Endothelial cell (in vitro differentiated cells): ENCODE results near the gene ANKRD33B. TPM values are rescaled to one million over a fixed set of nuclear protein-coding genes. Genes with fewer than 3 reads are reported as not detected.
"Not testable (repeated sequence)": the region's sequence is repeated elsewhere in the genome, so short reads cannot be mapped to it uniquely, and the experiment has no call there.

ENCODE experiments used
- DNase-seq: peaks from one replicate; pipeline ENCODE4 v3.0.0; 2021; ENCODE audit warnings: low spot score
- H3K27ac Mint-ChIP-seq: one replicate; pipeline ENCODE4 v1.8.0; 2021; ENCODE audit warnings: mixed read lengths, inconsistent platforms; ENCODE audit not compliant: unreplicated experiment
- H3K27me3 Mint-ChIP-seq: one replicate; pipeline ENCODE4 v1.8.0; 2021; ENCODE audit warnings: mild to moderate bottlenecking, moderate library complexity, mixed read lengths, inconsistent platforms; ENCODE audit not compliant: unreplicated experiment
- H3K36me3 Mint-ChIP-seq: one replicate; pipeline ENCODE4 v1.8.0; 2021; ENCODE audit warnings: mild to moderate bottlenecking, low read depth, mixed read lengths, inconsistent platforms; ENCODE audit not compliant: unreplicated experiment
- H3K4me1 Mint-ChIP-seq: one replicate; pipeline ENCODE4 v1.8.0; 2021; ENCODE audit warnings: mild to moderate bottlenecking, mixed read lengths, inconsistent platforms; ENCODE audit not compliant: unreplicated experiment
- H3K4me3 Mint-ChIP-seq: one replicate; pipeline ENCODE4 v1.8.0; 2021; ENCODE audit warnings: mild to moderate bottlenecking, mixed read lengths, inconsistent platforms; ENCODE audit not compliant: unreplicated experiment
- H3K9me3 Mint-ChIP-seq: one replicate; pipeline ENCODE4 v1.8.0; 2021; ENCODE audit warnings: mixed read lengths, inconsistent platforms; ENCODE audit not compliant: unreplicated experiment
- CTCF ChIP-seq: fragments of 200-600 bp; sonication (generic); IDR thresholded peaks from one replicate; pipeline ENCODE4 v1.5.0; 2021; ENCODE audit warnings: antibody characterized with exemption; ENCODE audit not compliant: unreplicated experiment
- total RNA-seq: library from RNA; stranded (reverse); fragmentation: NEBNext Ultra II Directional; extraction: Animal tissue kit (Norgen Biotek cat#: 25700); gene quantifications from one replicate; pipeline ENCODE4 v1.2.1, GENCODE V29; 2021; ENCODE audit not compliant: unreplicated experiment

ANKRD33B gene
- total RNA-seq, 1 donor from 2014 or later = 7.0 TPM

GRCh38 chr5:10565785-10566542 is 2.1 kb downstream of the ANKRD33B start:
- Mint-ChIP-seq H3K9me3 (no peaks in the 10 kb centered on the region), H3K4me3 (peak overlapping the region; percentile 89), H3K4me1 (peaks cover 5% of the 10 kb centered on the region), H3K27ac (no peak overlapping the region), H3K36me3 (no peaks in the 10 kb centered on the region), H3K27me3 (peaks cover 17% of the 10 kb centered on the region)
- no peak for TF ChIP-seq CTCF
- no peak for DNase-seq

GRCh38 chr5:10566543-10567068 is 2.7 kb downstream of the ANKRD33B start:
- no peak overlapping the region for H3K27ac Mint-ChIP-seq
- H3K4me1 Mint-ChIP-seq = peaks cover 5% of the 10 kb centered on the region
- no peaks in the 10 kb centered on the region for H3K9me3 Mint-ChIP-seq
- no peak for DNase-seq
- TF ChIP-seq CTCF = no peak
- no peaks in the 10 kb centered on the region for H3K36me3 Mint-ChIP-seq
- no peak overlapping the region for H3K4me3 Mint-ChIP-seq
- peaks cover 15% of the 10 kb centered on the region for H3K27me3 Mint-ChIP-seq

DNA sequence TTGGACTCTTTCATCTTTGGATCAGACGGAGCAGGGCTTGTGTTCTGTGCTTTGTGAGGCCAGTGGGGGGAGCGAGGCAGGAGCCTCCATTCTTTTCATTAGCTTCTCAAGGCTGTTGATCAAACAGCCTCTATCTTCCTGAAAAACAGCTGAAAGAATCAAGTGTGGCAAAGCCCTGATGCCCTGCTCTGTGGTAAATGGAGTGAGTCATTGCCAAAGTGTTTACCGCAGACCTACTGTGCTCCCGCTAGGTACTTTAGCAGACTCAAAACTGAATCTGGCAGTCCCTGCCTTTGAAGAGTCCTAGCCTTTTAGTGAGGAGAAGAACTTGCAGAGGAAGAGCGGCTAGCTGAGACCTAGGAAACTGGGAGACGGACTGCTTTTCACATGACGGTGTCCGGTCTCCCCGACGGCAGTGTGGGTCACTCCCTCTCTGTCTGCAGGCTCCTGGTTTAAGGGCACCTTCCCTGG is 3.3 kb downstream of the ANKRD33B start:
- H3K27me3 Mint-ChIP-seq = peaks cover 13% of the 10 kb centered on the region
- H3K4me3 Mint-ChIP-seq = no peak overlapping the region
- H3K36me3 Mint-ChIP-seq = no peaks in the 10 kb centered on the region
- DNase-seq = no peak
- H3K9me3 Mint-ChIP-seq = no peaks in the 10 kb centered on the region
- TF ChIP-seq CTCF = no peak
- peaks cover 5% of the 10 kb centered on the region for H3K4me1 Mint-ChIP-seq
- no peak overlapping the region for H3K27ac Mint-ChIP-seq

GRCh38 chr5:10567781-10568321 is 4.0 kb downstream of the ANKRD33B start:
- no peaks in the 10 kb centered on the region for H3K36me3 Mint-ChIP-seq

DNA sequence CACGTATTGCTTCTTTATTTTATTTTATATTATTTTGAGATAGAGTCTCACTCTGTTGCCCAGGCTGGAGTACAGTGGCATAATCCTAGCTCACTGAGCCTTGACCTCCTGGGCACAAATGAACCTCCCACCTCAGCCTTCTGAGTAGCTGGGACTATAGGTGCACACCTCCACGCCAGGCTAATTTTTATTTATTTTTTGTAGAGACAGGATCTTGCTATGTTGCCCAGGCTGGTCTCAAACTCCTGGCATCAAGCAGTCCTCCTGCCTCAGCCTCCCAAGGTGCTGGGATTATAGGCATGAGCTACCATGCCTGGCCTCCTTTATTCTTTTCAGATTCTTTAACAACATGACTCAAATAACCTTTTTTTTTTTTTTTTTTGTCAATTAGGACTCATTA is 6.7 kb downstream of the ANKRD33B start:
- not testable (repeated sequence) for H3K36me3 Mint-ChIP-seq, H3K4me3 Mint-ChIP-seq, H3K9me3 Mint-ChIP-seq, DNase-seq, H3K27ac Mint-ChIP-seq, H3K27me3 Mint-ChIP-seq, H3K4me1 Mint-ChIP-seq

More at GRCh38 chr5:10567781-10568321, 4.0 kb downstream of the ANKRD33B start:
- DNase-seq = no peak
- Mint-ChIP-seq H3K27me3 (peaks cover 10% of the 10 kb centered on the region), H3K4me3 (no peak overlapping the region), H3K9me3 (no peaks in the 10 kb centered on the region), H3K4me1 (peaks cover 5% of the 10 kb centered on the region), H3K27ac (no peak overlapping the region)
- TF ChIP-seq CTCF = no peak
